Cortex of kidney (tissue), 1 donor: ENCODE data around the gene ITPR1.

Experiments
- DNase-seq: peaks from one replicate; lab custom pipeline; 2025; lab: John Stamatoyannopoulos, UW

Gene ITPR1

DNA sequence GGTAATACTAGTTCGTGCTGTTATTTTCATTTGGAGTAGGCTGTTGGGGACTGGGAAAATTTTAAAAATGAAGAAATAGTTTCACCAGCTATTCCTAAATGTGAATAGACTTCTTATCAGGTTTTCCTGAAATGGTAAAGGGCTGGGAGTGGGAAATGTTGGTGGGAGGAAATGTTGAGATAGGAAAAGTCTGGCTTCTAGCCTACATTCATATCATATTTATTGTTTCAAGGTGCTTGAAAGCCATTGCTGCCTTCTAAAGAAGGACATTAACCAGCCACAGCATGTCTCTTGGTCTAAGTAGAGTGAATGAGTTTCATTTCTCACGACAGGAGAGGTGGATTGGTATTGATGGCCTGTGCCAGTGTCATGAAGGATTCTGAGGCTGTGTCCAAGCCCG lies 288.9 kb downstream of the ITPR1 start:
- no peak for DNase-seq

DNA sequence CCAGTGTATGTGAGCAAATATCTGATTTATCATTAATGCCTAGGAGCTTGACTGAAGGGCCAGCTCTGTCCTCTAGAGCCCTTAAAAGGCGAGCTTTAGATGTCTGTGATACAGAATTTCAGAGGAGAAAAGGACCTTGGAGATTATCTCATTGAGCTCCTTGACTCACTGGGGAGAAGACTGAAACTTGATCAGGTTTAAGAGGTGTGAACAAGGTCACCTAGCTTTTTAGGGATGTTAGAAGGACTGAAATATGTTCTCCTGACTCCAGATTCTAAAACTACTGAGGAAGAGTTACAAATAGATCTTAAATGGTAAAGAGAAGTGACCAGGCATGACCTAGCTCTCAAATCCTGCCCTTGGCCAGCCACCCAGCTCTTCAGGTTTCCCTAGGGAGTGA lies 292.4 kb downstream of the ITPR1 start:
- DNase-seq: no peak

DNA sequence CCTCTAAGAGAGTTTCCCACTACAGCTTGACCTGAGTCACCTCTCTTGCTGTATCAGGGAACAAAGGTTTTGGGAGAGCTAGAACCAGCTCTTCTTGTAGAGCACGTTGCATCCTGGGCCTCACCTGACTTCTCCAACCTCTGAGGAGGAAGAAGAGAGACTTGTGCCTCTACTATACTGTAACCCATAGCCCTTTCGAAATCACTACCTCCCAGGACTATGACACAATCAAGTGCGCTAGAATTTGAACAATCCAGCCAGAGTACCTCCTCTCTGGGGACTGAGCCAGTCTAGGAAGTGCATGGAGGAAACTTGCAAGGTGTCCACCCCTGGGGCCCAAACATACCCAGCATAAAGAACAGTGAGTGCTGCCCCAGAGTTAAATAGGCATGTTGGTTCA lies 293.3 kb downstream of the ITPR1 start:
- no peak for DNase-seq

DNA sequence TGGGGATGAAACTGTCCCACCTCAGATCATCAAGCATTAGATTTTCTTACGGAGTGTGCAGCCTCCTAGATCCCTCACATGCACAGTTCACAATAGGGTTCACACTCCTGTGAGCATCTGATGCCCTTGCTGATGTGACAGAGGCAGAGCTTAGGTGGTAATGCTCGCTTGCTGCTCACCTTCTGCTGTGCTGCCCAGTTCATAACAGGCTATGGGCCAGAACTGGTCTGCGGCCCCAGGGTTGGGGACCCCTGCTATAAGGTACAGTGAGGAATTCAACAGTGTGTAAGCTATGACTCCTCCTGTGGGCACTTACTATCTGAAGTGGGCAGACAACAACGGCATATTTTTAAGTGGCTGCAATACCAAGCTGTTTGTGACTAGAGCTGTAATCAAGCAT lies 298.2 kb downstream of the ITPR1 start:
- DNase-seq: no peak

DNA sequence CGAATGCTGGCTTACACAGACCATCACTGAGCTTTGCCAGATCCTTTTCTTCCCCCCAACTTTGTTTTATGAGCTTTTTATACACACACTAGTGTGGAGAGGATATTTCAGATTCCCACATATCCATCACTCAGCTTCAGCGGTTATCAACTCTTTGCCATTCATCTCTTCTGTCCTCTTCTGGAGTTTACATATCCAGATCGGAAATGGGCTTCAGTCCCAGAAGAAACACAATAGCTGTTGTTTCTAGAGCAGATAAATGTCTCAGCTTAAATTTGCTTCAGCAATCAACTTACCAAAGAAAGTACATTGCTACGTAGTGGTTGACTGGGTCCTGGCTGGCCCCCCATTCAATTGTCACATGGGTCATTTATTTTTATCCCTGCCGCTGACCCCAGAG lies 300.2 kb downstream of the ITPR1 start:
- DNase-seq: no peak

DNA sequence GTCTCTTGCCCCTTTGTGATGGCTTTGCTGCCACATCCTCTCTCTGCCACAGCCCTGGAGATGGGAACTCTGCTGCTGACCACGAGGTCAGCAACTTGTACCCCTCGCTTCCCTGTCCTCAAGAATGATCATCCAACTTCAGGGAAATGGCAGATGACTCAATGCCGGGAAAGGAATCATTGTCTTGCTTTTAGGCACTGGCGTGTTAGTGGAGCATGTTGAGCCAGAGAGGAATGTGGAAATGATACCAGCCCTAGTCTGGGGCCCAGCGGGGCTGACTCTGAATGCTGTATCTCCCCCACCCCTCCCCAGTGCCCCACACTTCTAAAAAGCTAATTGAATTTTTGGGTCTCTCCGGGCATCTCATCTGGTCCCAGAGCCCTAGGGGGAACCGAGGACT lies 301.2 kb downstream of the ITPR1 start:
- no peak for DNase-seq

DNA sequence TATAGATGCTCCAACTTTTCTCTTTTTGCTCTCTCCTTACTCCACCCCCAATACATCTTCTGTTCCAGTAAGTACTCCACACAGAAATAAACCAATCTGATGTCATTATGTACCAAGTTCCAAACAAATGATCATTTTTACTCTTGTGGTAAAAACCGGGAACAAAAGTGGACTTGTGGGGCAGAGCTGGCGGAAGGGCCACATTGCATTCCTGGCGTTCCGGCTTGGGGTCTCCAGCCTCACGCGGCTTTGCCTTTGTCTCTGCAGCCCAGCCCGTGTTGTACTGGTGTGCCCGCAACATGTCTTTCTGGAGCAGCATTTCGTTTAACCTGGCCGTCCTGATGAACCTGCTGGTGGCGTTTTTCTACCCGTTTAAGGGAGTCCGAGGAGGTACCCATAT lies 301.6 kb downstream of the ITPR1 start:
- no peak for DNase-seq

DNA sequence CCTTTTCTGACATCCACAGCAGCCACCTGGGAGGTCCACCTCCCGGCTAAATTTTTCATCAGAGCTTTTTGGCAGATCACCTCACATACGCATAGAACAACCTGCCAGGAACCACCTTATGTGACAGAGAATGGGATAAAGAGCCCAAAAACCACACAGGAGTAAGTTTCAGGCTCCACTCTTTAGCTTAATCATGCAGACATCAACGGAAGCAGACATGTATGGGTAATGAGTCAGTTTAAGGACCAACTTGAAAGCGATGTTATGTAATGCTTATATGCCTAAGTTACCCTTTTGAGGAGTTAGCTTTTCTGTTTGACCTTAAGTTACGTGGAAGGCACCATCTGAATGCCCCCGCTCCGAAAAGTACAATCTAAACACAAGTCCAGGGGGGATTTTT lies 302.8 kb downstream of the ITPR1 start:
- no peak for DNase-seq

DNA sequence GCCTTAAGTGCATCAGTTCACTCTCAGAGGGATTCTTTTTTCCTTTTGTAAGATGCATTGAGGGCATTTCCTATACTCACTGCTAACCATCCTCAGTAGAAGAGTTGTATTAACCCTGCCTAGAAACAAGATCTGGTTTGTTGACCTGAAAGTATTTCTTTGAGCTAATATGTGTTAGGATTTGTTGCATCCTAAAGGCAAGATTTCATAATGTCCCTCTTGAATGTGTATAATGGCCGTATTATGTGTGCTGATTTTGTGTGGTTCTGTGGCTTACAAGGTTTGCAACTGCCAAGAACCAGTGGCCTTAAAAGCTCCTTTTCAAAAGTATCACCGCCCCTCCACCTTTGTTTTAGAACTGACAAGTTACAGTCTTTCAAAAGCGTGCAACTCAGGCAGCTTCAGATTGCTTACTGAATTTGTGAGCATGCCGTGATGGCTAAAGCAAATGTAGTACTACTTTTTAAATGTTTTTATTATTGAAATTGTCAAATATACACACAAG lies 304.1 kb downstream of the ITPR1 start:
- DNase-seq: no peak

DNA sequence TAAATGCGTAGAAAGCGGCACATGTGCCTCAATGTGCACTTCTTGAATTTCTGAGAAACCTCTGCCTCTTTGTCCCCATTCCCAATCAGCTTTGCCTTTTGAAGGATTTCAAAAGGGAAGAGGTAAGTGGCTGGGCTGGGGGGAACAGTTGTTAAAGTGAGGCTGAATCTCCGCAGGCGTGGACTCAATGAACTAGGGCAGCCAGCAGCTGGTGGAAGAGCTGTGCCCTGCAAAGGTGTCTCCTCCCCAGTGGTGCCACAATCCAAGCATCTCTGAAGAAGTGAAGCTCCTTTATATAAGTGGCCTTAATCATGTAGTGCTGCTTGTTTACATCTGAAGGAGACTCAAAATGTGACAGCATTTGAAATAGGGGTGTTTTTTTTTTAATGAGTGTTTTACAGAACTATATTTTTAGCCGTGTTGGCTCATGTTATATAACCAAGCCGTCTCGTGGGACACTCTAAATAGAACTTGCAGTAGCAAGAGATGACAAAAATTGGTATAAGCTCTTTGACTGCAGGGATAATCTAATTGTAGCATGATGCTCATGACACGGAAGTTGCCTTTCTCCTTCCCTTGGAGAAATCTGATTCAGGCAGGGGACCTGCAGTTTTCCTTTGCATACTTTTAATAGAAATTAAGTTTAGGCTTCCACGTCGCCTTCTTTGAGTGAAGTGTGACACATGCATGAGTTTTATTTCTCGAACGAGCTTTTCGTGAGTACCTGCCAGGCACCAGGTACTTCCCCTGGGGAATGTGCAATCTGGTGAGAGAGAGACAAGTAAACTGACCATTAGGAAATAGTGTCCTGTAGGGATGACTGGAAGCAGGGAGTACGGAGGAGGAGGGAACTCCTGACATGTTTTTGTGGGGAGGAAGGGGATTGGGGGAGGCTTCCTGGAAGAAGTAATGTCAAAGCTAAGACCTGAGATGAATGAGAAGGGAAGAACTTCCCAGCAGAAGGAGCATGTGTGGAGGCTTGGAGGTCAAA lies 306.4 kb downstream of the ITPR1 start:
- DNase-seq: no peak

DNA sequence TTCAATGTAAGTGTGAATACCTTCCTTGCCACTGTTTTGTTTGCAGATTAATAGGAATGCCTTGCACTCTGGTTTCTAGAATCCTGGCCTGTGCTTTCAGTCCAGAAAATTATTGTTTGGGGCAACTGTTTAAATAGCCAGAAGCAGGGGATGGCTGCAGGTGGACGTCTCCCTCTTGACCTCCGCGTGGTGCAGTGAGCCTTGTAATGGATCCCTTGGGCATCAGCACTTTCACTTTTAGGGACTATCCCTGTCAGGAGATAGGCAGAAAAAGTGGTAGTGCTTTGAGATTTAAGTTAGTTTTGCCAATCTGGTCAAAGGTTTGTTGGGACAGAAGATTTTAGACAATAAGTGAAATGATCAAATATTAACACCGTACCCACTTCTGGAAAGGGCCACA lies 307.4 kb downstream of the ITPR1 start:
- DNase-seq: no peak

DNA sequence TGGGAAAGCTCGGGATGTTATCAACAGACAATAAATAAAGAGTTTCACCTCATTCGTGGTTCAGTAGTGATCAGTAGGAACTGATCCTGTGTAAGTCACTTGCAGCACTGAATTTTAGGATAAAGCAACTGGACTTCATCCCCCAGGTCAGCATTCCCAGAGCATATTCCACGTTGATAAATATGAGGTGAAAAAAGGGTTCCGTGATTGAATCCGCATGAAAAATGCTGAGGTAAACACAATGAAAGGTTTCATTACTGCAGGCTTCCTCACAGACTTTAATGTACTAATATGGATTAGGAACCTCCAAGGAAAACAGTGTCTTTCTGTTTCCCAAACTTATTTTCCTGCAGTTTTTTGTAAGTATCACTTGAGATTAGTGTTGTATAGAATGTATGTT lies 308.7 kb downstream of the ITPR1 start:
- DNase-seq: no peak

DNA sequence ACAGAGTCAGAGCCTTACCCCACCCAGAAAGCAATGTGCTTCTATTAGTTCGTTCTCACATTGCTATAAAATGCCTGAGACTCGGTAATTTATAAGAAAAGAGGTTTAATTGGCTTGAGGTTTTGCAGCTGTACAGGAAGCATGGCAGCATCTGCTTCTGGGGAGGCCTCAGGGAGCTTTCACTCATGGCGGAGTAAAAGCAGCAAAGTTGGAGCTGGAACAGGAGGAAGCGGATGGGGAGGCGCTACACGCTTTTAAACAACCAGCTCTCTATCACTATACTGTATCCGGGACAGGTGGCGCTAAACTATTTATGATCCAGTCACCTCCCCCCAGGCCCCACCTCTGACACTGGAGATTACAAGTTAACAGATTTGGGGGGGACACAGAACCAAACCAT lies 309.8 kb downstream of the ITPR1 start:
- no peak for DNase-seq

DNA sequence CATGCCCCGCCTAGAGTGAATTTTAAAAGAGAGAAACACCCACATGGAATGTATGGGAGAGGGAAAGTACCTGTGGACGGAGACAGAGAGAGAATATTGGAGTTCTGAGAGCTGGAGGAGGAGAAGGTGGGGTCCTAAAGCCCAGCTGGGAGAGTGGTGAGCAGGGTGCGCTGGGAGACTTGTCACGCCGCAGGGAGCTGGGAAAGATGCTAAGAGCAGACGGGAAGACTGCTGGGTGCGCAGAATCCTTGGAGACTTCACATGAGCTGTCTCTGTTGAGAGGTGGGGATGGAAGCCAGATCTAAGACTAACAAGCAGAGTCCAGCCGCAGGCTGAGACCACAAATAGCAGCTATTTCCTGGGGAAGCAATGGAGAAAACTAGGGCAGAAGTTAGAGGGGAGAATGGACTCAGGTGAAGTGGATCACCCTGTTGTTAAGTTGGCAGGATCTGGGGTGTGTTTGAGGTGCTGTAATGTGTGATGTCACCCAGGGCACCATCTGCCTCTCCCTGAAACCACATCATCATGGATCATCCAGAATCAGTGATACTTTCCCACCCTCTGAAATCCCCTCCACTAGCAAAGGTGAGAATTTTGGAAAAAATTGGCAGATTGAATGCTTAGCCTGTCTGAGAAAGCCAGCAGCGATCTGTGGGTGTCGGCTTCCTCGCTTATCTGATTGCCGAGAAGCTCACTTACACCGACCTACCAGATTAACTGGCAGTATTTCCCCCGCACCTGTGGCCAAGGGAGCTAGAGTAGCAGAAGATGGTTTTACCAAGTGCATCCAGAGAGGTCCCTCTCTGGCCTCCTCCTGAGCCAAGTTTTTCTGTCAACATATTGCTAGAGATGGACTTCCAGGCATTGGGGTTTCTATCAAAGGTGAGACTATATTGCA lies 311.3 kb downstream of the ITPR1 start:
- DNase-seq: no peak

DNA sequence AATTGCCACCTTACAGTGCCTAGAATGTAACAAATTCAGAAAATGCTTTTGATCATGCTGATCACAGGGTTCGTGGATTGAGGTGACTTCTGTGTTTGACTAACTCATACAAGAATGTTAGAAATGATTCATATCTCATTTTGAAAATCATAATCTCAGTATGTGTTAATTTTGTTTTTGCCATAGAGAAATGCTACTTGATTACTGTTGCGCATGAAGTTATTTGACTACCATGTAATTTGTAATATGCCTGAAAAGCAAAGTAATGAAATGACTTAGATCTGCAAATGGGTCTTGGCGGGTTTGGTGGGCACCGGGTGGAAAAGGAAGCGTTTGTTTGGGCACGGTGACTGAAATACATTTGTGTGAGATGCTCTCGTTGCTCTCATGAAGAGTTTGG lies 312.5 kb downstream of the ITPR1 start:
- no peak for DNase-seq

DNA sequence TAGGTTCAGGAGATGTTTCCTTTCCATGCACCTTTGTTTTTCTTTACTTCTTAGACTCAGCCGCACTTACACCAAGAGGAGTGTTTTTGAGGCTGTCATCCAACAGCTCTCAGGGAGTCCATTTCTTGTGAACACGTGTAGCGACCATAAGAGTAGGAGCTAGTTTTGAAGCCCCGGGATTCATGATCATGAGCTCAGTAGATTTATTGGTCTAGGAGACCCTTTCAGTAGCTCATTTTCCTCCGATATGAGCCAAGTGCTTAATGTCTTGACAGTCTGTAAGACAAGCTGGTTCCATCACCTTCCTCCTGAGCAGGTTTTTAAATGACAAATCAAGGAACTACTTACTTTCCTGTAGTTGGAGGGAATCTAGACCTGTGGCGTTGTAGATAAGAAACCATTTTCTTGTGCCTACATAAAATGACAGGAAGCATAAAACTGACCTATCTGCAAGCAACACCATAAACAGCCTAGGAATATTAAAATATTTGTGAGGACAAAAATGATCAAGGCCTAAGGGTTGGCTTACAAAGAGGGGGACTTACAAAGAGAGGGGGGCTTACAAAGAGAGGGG lies 313.5 kb downstream of the ITPR1 start:
- DNase-seq: no peak

DNA sequence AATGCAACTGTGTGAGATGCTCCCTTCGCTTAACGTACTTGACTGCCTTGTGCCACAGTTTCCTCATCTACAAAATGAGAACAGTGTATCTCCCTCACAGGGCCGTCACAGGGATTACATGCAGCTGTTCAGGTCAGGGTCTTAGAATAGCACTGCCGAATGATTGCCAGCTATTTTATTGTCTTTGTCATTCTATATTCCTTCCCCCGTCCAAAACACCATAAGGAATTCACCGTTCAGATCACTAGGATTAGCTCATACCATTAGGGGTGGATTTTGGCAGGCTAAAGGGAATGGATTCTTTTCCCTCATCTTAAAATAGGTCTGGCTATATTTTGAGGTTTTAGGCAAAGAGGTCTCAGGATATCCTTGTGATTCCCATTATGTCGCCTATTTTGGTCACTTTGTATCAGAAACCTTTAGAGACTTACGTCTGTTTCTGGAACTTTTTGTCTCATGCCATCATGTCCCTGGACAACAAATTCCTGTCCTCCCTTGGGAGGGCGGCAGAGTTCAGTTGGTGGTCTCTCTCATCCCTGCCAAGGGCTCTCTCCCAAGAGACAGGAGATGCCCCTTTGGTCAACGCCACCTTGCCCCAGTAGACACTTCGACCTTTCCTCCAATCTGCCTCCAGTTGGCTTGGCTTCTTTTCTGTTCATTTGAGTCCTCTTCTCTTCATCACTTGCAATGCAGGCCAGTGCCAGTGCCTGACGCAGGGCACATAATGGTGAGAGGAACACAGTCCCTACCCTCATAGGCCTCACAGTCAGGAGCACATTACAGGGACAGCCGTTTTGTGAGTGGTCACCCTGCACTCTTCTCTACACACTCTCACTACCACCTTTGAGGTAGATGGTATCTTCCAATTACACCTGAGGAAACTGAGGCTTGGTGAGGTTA lies 314.5 kb downstream of the ITPR1 start:
- DNase-seq: no peak

DNA sequence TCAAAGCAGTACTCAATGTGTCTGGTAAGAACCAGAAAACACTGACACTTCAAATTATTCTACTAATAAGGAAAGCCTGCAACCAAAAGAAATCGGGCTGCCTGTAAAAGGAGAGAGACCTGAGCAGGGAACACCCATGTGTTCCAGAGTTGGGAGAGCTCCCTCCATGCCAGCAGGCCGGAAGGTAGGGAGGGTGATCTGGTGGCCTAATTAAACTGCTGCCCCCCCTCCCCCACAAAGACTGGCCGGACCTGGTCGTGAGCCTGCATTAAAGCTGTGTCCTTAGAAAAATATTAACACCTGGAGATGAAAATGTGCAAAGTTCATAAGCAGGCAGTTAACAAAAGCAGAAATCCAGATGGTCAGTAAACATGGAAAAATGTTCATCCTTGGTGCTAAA lies 315.5 kb downstream of the ITPR1 start:
- DNase-seq: no peak

DNA sequence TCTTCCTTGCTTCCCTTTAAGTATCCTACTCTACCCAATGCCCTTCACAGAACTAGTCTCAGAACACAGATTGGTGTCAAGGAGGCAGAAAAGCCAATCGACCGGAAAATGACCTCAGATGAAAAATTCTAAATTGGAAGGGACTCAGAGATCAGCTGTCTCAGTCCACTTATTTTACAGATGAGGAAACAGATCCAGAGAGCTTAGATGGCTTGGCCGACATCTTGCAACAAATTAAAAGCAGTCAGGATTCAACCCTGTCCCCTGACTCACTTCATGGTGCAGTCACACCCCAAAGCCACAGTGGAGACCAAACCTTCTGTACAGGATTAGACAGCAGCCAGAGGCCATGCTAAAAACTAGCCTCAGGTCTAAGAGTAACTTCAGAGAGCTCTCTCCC lies 316.8 kb downstream of the ITPR1 start:
- no peak for DNase-seq

DNA sequence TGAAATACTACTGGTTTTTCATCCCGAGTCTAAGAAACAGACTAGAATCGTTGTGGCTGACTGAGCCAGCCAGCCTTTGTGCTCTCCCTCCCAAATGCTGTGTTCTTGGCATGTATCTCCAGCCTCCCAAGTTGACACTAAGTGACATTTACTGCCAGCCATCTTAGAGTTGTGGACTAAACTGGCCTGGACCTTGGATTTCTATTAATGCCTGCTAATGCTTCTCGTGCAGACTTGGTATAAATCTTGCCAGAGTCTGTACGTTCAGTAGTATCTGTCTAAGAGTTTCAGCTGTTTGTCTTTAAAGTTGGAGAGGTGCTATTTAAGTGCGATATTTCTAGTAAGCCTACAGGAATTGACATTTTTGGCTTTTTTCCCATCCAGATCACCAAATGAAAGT lies 319.4 kb downstream of the ITPR1 start:
- no peak for DNase-seq

DNA sequence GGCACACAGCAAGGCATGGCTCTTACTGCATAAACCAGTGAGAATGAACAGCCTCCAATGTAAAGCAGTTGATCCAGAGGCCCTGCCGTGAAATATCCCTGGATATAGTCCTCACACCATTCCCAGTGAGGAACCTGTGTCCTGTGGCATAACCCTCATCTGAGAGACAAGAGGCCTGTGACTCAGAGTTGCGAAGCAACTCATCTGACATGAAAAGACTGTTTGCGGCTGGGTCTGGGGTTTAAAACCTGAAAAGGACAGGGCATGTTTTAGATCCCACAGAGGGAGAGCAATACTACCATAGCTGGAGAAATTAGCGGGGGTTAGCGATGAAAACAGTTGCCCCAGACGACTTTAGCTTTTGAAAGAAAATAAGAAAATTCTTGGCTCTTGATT lies 320.8 kb downstream of the ITPR1 start:
- DNase-seq: no peak
